GM18868 (cell line): Measurements from ENCODE around the gene CEACAM7.

Source experiments
- ATAC-seq: cut with Tn5 transposase; IDR thresholded peaks from one replicate; pipeline ENCODE4 v1.9.1; 2021; ENCODE audit warnings: mild to moderate bottlenecking, moderate library complexity; ENCODE audit not compliant: unreplicated experiment

CEACAM7 gene

DNA sequence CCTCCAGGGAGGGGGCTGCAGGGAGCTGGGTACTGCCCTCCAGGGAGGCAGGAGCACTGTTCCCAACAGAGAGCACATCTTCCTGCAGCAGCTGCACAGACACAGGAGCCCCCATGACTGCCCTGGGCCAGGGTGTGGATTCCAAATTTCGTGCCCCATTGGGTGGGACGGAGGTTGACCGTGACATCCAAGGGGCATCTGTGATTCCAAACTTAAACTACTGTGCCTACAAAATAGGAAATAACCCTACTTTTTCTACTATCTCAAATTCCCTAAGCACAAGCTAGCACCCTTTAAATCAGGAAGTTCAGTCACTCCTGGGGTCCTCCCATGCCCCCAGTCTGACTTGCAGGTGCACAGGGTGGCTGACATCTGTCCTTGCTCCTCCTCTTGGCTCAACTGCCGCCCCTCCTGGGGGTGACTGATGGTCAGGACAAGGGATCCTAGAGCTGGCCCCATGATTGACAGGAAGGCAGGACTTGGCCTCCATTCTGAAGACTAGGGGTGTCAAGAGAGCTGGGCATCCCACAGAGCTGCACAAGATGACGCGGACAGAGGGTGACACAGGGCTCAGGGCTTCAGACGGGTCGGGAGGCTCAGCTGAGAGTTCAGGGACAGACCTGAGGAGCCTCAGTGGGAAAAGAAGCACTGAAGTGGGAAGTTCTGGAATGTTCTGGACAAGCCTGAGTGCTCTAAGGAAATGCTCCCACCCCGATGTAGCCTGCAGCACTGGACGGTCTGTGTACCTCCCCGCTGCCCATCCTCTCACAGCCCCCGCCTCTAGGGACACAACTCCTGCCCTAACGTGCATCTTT lies 12.5 kb upstream of the CEACAM7 start:
- no peak for ATAC-seq

DNA sequence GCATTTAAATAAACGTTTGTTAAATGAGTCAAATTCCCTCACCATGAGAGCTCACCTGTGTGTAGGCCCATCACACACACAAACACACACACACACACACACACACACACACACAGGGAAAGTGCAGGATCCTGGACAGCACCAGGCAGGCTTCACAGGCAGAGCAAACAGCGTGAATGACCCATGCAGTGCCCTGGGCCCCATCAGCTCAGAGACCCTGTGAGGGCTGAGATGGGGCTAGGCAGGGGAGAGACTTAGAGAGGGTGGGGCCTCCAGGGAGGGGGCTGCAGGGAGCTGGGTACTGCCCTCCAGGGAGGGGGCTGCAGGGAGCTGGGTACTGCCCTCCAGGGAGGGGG lies 11.9 kb upstream of the CEACAM7 start:
- ATAC-seq: no peak

GRCh38 chr19:41699231-41699967 lies 11.3 kb upstream of the CEACAM7 start:
- ATAC-seq: no peak

DNA sequence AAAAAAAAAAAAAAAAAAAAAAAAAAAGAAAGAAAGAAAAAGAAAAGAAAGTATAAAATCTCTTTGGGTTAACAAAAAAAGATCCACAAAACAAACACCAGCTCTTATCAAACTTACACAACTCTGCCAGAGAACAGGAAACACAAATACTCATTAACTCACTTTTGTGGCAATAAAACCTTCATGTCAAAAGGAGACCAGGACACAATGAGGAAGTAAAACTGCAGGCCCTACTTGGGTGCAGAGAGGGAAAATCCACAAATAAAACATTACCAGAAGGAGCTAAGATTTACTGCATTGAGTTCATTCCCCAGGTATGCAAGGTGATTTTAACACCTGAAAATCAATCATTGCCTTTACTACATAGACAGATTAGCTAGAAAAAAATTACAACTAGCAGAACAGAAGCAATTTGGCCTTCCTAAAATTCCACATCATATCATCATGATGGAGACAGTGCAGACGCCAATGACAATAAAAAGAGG lies 10.7 kb upstream of the CEACAM7 start:
- no peak for ATAC-seq

DNA sequence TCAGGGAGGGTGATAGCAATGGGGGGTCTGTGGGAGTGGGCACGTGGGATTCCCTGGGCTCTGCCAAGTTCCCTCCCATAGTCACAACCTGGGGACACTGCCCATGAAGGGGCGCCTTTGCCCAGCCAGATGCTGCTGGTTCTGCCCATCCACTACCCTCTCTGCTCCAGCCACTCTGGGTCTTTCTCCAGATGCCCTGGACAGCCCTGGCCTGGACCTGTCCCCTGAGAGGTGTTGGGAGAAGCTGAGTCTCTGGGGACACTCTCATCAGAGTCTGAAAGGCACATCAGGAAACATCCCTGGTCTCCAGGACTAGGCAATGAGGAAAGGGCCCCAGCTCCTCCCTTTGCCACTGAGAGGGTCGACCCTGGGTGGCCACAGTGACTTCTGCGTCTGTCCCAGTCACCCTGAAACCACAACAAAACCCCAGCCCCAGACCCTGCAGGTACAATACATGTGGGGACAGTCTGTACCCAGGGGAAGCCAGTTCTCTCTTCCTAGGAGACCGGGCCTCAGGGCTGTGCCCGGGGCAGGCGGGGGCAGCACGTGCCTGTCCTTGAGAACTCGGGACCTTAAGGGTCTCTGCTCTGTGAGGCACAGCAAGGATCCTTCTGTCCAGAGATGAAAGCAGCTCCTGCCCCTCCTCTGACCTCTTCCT lies 9.3 kb upstream of the CEACAM7 start:
- no peak for ATAC-seq

DNA sequence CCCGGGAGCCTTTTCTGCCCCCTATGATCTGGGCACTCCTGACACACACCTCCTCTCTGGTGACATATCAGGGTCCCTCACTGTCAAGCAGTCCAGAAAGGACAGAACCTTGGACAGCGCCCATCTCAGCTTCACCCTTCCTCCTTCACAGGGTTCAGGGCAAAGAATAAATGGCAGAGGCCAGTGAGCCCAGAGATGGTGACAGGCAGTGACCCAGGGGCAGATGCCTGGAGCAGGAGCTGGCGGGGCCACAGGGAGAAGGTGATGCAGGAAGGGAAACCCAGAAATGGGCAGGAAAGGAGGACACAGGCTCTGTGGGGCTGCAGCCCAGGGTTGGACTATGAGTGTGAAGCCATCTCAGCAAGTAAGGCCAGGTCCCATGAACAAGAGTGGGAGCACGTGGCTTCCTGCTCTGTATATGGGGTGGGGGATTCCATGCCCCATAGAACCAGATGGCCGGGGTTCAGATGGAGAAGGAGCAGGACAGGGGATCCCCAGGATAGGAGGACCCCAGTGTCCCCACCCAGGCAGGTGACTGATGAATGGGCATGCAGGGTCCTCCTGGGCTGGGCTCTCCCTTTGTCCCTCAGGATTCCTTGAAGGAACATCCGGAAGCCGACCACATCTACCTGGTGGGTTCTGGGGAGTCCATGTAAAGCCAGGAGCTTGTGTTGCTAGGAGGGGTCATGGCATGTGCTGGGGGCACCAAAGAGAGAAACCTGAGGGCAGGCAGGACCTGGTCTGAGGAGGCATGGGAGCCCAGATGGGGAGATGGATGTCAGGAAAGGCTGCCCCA lies 8.5 kb upstream of the CEACAM7 start:
- no peak for ATAC-seq

DNA sequence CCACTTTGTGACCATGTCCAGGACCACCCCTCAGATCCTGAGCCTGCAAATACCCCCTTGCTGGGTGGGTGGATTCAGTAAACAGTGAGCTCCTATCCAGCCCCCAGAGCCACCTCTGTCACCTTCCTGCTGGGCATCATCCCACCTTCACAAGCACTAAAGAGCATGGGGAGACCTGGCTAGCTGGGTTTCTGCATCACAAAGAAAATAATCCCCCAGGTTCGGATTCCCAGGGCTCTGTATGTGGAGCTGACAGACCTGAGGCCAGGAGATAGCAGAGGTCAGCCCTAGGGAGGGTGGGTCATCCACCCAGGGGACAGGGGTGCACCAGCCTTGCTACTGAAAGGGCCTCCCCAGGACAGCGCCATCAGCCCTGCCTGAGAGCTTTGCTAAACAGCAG lies 7.7 kb upstream of the CEACAM7 start:
- ATAC-seq: no peak

DNA sequence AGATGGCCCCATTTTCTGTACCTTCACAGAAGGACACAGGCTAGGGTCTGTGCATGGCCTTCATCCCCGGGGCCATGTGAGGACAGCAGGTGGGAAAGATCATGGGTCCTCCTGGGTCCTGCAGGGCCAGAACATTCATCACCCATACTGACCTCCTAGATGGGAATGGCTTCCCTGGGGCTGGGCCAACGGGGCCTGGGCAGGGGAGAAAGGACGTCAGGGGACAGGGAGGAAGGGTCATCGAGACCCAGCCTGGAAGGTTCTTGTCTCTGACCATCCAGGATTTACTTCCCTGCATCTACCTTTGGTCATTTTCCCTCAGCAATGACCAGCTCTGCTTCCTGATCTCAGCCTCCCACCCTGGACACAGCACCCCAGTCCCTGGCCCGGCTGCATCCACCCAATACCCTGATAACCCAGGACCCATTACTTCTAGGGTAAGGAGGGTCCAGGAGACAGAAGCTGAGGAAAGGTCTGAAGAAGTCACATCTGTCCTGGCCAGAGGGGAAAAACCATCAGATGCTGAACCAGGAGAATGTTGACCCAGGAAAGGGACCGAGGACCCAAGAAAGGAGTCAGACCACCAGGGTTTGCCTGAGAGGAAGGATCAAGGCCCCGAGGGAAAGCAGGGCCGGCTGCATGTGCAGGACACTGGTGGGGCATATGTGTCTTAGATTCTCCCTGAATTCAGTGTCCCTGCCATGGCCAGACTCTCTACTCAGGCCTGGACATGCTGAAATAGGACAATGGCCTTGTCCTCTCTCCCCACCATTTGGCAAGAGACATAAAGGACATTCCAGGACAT lies 7.0 kb upstream of the CEACAM7 start:
- ATAC-seq: no peak

- ATAC-seq: no peak
Observed at GRCh38 chr19:41694196-41694595, 6.1 kb upstream of the CEACAM7 start.

DNA sequence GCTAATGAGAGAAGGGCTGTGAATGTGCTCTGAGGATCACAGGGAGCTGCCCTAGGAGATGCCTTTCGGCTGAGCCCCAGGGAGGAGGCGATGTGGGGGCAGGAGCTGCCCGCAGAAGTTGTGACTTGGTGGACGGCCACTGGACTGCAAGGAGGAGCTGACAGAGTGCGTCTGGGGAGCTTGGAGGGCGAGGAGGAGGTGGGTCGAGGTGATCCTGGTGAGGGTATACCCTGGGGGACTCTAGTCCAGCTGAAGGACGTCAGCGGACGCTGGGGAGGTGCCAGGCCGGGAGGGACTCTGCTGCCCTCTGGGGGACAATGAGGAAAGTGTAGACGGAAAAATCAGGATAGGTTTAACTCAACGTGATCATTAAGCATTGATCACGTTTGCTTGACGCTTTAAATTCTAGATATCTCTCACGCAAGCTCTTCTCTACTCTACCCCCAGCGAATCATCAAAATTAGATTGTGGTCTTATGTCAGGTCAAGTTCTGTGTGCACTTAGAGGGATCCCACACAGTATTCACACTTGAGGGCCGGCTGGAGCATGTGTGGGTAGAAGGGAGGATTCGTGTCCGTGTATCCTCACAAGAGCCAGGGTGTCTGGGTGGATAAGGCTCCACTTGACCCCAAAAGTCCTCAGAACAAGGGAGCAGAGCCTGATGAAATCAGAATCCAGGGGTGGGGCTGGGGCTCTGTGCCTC lies 3.3 kb upstream of the CEACAM7 start:
- no peak for ATAC-seq

- ATAC-seq: no peak
Observed at GRCh38 chr19:41690801-41691065, 2.7 kb upstream of the CEACAM7 start.

GRCh38 chr19:41689993-41690800 lies 2.1 kb upstream of the CEACAM7 start:
- no peak for ATAC-seq

DNA sequence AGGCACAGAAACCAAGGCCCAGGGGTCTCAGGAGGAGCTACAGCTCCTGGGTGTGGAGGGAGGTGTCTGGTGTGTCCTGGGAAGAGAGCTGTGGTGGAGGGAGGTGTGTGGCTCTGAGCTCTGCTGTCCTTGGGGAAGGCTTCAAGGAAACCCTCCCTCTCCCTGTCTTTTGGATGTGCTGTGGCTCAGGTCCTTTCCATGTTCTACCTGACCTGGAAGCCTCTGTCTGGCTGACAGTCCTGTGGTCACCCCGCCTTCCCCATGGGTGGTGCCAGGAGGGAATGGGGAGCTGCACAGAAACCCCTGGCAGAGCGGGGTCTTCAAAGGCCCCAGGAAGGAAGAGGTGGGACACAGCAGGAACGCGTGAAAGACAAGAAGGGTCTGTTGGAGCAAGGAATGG lies 617 bp upstream of the CEACAM7 start:
- ATAC-seq: no peak

- ATAC-seq: no peak
Observed at GRCh38 chr19:41687419-41687818, 651 bp downstream of the CEACAM7 start.

- no peak for ATAC-seq
Observed at GRCh38 chr19:41682437-41682836, 5.6 kb downstream of the CEACAM7 start.

DNA sequence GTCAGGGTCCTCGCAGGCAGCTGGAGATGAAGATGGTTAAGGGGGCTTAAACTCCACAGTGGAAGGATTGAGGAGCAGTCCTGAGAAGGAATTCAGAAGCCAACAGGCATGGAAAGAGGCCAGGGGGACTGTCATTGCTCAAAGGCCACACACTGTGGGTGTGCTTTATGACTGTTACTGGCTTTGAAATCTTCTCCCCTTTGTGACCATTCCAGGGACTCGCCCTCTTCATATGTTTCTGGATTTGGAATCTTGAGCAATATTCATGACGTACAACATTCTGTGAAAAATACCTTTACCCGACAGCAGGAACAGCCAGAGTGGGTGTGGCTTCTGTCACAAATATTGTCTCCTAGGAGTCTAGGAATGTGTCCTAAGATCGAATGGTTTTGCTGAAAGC lies 16.6 kb downstream of the CEACAM7 start:
- ATAC-seq: no peak

DNA sequence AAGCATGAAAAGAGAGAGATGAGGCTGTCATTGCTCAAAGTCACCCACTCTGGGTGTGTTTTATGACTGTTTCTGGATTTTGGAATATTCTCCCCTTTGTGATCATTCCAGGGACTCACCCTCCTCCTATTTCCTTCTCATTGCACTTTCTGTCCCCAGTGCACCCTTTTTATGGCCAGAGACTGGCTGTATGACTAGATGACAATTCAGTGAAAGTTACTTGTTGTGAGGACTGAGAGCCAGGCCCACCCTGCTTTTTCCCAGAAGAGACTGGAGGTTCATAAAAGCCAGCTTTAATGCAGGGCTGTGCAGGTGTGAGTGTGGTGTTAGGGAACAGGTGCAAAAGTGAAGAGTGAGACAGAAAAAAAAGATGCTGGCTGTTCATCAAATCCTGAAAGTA lies 17.3 kb downstream of the CEACAM7 start:
- ATAC-seq: no peak

- no peak for ATAC-seq
Observed at GRCh38 chr19:41668315-41668714, 19.8 kb downstream of the CEACAM7 start.

DNA sequence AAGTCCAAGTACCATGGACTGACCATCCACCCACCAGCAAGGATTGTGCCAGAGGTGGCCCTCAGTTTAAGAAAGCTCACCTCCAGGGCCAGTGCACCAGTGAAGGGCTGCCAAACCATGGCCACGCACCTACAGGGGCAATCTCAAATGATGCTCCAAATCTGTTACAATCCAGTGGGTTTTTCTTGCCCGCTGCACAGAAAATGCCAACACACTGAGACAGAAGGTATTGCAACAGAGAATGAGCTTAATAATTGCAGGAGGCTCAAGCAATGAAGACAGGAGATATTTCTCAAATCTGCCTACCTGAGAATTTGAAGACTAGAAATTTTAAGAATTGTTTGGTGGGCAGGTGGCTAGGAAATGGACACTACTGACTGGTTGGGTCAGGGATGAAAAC lies 22.0 kb downstream of the CEACAM7 start:
- ATAC-seq: no peak
